ENCODE measurements around the gene RNF208. TPM values are rescaled to one million over a fixed set of nuclear protein-coding genes. Genes with fewer than 3 reads are reported as not detected.
A peak's percentile ranks its signal among the peaks of the same experiment; 100 is the strongest.

The RNF208 gene
- total and polyA plus RNA-seq, 2 donors (not counting 1 experiment from before 2014, with no cell fraction given): 1.1 to 1.4 TPM

DNA sequence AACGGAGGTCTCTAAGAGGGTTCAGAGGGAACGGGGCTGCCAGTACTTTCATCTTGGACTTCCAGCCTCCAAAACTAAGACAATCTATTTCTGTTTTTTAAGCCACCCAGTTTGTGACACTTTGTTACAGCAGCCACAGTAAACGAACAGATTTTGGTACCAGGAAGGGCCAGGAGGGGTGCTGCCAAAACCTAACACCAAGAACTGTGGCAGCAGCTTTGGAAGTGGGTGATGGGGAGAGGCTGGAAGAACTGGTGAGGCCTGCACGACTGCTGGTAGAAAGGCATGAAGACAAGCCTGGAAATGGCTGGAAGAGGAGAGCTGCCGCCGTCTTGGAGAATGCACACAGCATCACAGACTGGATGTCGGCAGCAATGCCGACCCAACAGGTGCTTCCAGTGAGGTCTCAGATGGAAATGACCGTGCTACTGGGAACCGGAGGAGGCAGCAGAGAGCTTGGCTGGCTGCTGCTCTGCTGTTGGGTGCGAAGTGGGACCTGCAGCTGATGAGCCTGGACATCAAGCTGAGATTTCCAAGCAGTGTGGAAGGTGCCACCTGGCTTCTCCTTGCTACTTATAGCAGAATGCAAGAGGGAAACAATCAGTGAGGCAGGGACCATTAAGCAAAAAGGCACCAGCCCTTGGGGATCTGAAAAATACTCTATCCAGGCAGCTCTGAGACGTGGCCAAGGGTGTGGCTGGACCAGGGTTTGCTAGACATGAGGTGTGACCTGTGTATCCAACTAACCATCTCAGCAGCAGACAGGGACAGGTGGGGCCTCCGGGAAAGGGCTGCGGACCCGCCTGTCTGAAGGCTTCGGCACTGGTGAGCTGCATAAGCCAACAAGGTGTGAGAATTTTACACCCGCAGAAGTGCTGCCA lies 45.5 kb downstream of the RNF208 start:
- H3K4me1 Mint-ChIP-seq: peaks cover 6% of the 10 kb centered on the region
- H3K4me3 Mint-ChIP-seq: no peak overlapping the region
- no peaks in the 10 kb centered on the region for H3K79me2 ChIP-seq (ENCODE audit: control insufficient read depth, insufficient read depth, low read length)
- intact Hi-C loops (cut with micrococcal nuclease): no loop called here
- no peak for TF ChIP-seq EZH2 (IDR thresholded peaks at IDR 0.05; ENCODE audit: borderline replicate concordance, insufficient read depth, low read depth, low read length, poor library complexity, severe bottlenecking)
- peak; percentile 48 for TF ChIP-seq CTCF (IDR thresholded peaks at IDR 0.05)
- H3K9me3 Mint-ChIP-seq (ENCODE audit: insufficient read depth): no peaks in the 10 kb centered on the region
- H3K9ac ChIP-seq (ENCODE audit: low read length): no peak overlapping the region
- H3K4me1 ChIP-seq (ENCODE audit: control insufficient read depth in 2 of 2, insufficient read depth in 2 of 2, low read length in 2 of 2): peaks cover 7 to 9% of the 10 kb centered on the region in 2 donors
- peaks cover 0 to 34% of the 10 kb centered on the region in 2 experiments for H3K36me3 ChIP-seq (replicated peaks in 1 of 2; ENCODE audit: control extremely low read depth in 1 of 2, control insufficient read depth in 1 of 2, extremely low read depth in 1 of 2, insufficient read depth in 2 of 2, low read length in 1 of 2)
- no peak overlapping the region for H2AFZ ChIP-seq (ENCODE audit: insufficient read depth, low read depth, low read length, poor library complexity, severe bottlenecking)
- H4K20me1 ChIP-seq (ENCODE audit: control insufficient read depth, insufficient read depth, low read length, poor library complexity, severe bottlenecking): peaks cover 14% of the 10 kb centered on the region
- WGBS (ENCODE audit: insufficient coverage): 69% methylated on average over 17 of the region's 17 CpGs
- DNase-seq: peak; percentile 50
- ATAC-seq (ENCODE audit: low read depth): peak; percentile 60
- no peak overlapping the region for H3K27ac Mint-ChIP-seq
- peaks cover 0 to 18% (median 5%) of the 10 kb centered on the region in 4 experiments for H3K27me3 ChIP-seq (replicated peaks in 1 of 4; ENCODE audit: control extremely low read depth in 1 of 4, control insufficient read depth in 3 of 4, insufficient read depth in 4 of 4, low read length in 3 of 4)
- H3K27ac ChIP-seq (ENCODE audit: low read length in 2 of 2): no peak overlapping the region
- H3K4me2 ChIP-seq (replicated peaks; ENCODE audit: low read depth, low read length, poor library complexity, severe bottlenecking): no peak overlapping the region
- POLR2A ChIA-PET: interaction anchor here (0.5 to 0.6 kb wide), 2 partner anchors 14 to 25 kb away, joined by 3 to 4 read pairs; no protein-coding TSS in a partner anchor
- H3K9me3 ChIP-seq (ENCODE audit: control extremely low read depth in 1 of 3, control insufficient read depth in 2 of 3, insufficient read depth in 1 of 3, low read length in 2 of 3): peaks cover 0 to under 1% (median 0%) of the 10 kb centered on the region in 3 donors
- no peak overlapping the region for H3K4me3 ChIP-seq (ENCODE audit: control extremely low read depth in 1 of 5, extremely low read depth in 1 of 5, insufficient read depth in 1 of 5, low read depth in 2 of 5, low read length in 4 of 5)
- H3K27me3 Mint-ChIP-seq: no peaks in the 10 kb centered on the region
- CTCF ChIA-PET: interaction anchor here (0.9 to 2.1 kb wide), 6 partner anchors 12 to 62 kb away, joined by 3 to 6 read pairs (median 4); partner anchors contain the start of genes ANAPC2, RNF224 and SSNA1

Measured in B cell (primary cell).